ENCODE data around the gene MMRN1. TPM values are rescaled to one million over a fixed set of nuclear protein-coding genes. Genes with fewer than 3 reads are reported as not detected.

Gene MMRN1
- total RNA-seq, 2 donors from 2014 or later: 13.1 to 14.0 TPM

GRCh38 chr4:89906316-89906715 is 11.7 kb downstream of the MMRN1 start:
- no peak for DNase-seq
- intact Hi-C loops (cut with DNase I, micrococcal nuclease): loop anchor here in 1 of 2 donors (10.0 kb wide), 1 partner anchor 422 kb away; no protein-coding TSS in a partner anchor
- ATAC-seq: no peak

- intact Hi-C loops (cut with DNase I, micrococcal nuclease): loop anchor here in 1 of 2 donors (10.0 kb wide), 1 partner anchor 422 kb away; no protein-coding TSS in a partner anchor
- no peak for ATAC-seq
- DNase-seq: no peak
These were observed 12.3 kb downstream of the MMRN1 start for GRCh38 chr4:89906777-89907521.

DNA sequence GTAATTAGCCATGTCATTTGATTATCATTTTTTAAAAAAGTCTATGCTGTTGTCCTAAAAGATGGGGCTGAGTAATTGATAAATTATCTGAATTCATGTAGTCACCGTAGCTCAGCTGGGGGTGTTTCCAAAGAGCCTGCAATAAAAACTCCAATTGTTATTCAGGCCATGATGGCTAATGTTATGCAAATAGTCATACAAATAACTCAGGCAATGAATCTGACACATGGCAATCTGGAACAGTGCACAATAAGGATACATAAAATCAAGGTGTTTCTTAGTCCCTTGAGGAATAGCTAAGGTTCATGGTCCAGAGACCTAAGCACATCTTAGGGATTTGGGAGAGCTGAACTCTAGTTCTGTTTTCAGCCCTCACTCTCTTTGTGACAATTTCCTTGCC is 15.2 kb downstream of the MMRN1 start:
- no peak for DNase-seq
- intact Hi-C loops (cut with DNase I, micrococcal nuclease): loop anchor here in 1 of 2 donors (10.0 kb wide), 1 partner anchor 425 kb away; no protein-coding TSS in a partner anchor
- ATAC-seq: no peak

DNA sequence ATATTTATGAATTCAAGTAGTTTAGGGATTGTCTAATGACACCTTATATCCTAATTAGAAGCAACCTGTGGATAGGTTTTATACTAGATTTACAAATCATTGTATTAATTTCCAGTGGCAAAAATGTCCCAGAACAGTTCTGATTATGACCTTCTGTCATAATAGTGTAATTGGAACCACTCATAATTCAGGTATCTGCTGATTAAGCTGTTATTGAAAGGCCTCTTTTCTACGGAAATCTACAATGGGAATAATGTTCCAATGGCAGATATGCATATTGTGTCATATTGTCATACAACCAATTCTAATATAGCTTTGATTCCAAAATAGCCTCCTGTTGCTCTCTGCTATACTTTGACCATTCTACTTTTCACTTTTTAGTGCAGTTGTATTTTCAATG is 19.0 kb downstream of the MMRN1 start:
- ATAC-seq (no peak), DNase-seq (no peak)
- intact Hi-C loops (cut with DNase I, micrococcal nuclease): no loop called here

DNA sequence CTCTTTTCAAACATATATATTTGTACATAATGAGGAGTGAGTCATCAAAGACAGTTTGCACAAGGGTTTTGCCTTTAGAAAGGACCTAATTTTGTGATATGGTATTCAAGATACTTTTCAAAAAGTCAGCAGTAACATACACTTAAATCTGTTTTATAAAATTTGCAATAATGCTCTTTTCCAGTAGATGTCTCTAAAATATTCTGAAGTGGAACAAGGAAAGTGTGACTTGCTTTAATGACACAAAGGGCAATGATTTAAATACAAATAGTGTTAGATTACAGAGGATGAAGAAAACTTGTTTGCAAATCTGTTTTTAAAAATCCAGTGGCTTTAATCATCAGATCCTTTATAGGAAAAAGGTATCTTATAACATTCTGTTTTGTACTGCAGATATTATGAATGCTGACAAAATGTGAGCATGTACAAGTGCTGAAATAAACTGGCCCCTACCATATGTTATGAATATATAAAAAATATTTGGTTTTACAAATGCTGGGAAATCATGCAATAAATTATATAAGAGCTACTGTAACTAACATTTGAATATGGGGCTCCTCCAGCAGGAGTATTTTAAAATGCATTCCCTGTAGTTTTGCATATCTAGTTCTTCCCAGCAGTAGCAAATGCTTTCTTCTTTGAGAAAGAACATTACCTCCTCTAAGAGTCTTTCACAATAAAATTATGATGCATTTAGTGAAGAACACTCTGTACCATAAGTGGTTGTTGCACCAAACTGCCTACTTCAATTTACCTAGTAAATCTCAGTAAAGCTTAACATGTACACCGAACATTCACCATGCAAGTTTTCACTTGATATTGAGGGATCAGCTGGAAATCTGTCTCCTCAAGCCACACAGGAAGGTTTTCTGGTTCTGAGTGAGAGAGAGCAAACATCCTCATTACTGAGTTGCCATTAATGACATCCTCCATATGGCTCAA is 20.2 kb downstream of the MMRN1 start:
- intact Hi-C loops (cut with DNase I, micrococcal nuclease): no loop called here
- no peak for ATAC-seq
- DNase-seq: no peak

GRCh38 chr4:89915937-89916336 is 21.3 kb downstream of the MMRN1 start:
- ATAC-seq (peak; percentile 26), DNase-seq (no peak)
- intact Hi-C loops (cut with DNase I, micrococcal nuclease): no loop called here

DNA sequence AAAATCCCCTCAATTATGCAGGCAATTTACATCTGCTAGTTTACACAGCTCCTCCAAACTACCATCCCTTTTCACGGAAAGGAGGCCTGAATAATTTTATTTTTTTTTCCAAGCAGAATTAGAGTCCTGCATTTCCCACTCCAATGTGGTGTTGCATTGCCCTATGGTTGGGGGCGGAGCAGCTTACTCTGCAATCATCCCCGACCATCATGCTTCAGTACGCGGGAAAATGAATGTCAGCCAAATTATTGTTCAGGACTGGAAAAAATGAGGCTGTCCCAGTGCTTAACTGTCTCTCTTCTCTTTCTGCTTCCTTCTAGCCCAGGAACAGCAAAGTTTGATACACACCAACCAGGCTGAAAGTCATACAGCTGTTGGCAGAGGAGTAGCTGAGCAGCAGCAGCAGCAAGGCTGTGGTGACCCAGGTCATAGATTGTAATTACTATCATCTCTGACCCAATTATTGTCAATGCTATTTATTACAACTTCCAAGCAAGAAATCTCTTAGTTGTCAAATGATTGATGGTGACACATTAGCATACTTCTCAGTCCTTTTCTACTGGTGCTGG is 28.3 kb downstream of the MMRN1 start:
- intact Hi-C loops (cut with DNase I, micrococcal nuclease): no loop called here
- no peak for DNase-seq
- no peak for ATAC-seq

- intact Hi-C loops (cut with DNase I, micrococcal nuclease): no loop called here
These were observed 34.2 kb downstream of the MMRN1 start for GRCh38 chr4:89928838-89929237.

GRCh38 chr4:89929425-89930159 is 34.9 kb downstream of the MMRN1 start:
- no peak for ATAC-seq
- intact Hi-C loops (cut with DNase I, micrococcal nuclease): no loop called here
- DNase-seq: no peak

More at GRCh38 chr4:89928838-89929237, 34.2 kb downstream of the MMRN1 start:
- no peak for ATAC-seq
- no peak for DNase-seq

- intact Hi-C loops (cut with DNase I, micrococcal nuclease): no loop called here
- ATAC-seq (no peak), DNase-seq (no peak)
These were observed 44.9 kb downstream of the MMRN1 start for GRCh38 chr4:89939546-89939945.

DNA sequence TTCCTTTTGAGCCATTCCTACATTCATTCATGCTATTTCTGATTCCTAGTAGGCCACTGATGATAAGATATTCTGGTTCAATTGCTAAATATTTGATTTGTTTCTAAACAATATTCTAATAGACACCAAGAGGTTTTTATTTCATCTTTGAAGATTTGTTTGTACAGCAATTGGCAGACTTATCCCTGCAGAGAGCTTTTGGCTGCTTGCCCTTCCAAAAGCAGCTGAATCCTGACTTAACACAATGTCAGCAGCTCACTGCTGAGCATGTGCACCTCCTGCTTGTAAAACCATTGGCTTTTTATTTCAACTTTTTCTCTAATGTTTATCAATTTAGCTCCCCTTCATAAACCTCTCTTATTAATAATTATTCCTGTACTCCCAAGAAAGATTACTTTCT is 45.3 kb downstream of the MMRN1 start:
- peak in 1 of 2 donors; percentile 7 for DNase-seq
- no peak for ATAC-seq
- intact Hi-C loops (cut with DNase I, micrococcal nuclease): no loop called here

- no peak for ATAC-seq
- intact Hi-C loops (cut with DNase I, micrococcal nuclease): no loop called here
- DNase-seq: no peak
These were observed 48.2 kb downstream of the MMRN1 start for GRCh38 chr4:89942811-89943210.

GRCh38 chr4:89949782-89950387 is 55.2 kb downstream of the MMRN1 start:
- DNase-seq: no peak
- ATAC-seq: no peak
- intact Hi-C loops (cut with DNase I, micrococcal nuclease): no loop called here

DNA sequence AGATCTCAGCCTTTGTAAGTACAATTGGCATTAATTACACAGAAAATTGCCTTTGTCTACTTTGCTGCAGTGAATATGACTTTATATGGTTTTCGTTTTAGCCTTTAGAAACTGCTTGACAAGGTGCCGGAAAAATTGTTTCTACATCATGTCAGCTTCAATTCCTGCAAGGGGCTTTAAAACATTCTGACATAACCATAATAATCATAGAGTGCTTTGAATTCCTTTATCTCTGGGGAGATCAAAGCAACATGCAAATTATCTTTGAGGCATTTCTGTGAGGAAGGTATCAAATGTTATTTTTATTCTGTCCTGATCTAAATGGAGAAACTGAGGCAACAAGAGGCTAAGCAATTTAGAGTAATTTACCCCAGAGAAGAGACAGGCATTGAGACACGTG is 57.8 kb downstream of the MMRN1 start:
- intact Hi-C loops (cut with DNase I, micrococcal nuclease): no loop called here
- ATAC-seq (no peak), DNase-seq (no peak)

DNA sequence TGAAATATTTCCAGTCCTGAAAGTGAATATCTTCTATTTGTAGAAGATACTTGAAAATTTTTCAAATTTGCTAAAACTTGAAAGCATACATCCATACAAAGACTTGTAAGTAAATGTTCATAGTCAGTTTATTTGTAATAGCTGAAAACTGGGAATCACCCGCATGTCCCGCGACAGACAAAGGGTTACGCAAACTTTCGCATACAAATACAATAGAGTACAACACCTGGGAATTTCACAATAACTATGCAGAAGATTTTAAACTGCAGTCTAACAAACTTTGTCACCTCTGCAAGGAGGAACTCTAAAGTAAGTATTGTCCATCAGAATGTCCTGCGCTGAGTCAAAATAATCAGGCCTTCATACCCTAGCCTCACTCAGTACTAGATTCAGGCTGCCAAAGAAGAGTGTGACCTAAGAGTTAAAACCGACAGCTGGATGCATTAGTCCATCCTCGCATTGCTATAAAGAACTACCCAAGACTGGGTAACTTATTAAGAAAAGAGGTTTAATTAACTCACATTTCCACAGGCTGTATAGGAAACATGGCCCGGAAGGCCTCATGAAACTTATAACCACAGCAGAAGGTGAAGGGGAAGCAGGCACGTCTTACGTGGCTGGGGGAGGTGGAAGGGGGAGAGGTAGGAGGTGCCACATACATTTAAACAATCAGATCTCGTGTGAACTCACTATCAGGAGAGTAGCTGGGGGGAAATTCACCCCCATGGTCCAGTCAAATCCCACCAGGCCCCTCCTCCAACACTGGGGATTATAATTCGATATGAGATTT is 60.4 kb downstream of the MMRN1 start:
- DNase-seq: no peak
- no peak for ATAC-seq
- intact Hi-C loops (cut with DNase I, micrococcal nuclease): no loop called here

- no peak for ATAC-seq
- intact Hi-C loops (cut with DNase I, micrococcal nuclease): no loop called here
- no peak for DNase-seq
These were observed 62.6 kb downstream of the MMRN1 start for GRCh38 chr4:89957046-89957926.

All from left colon (tissue), 2 donors.